ENCODE data around the gene LHX2.
"Not testable (repeated sequence)": the region's sequence is repeated elsewhere in the genome, so short reads cannot be mapped to it uniquely, and the experiment has no call there.

LHX2 gene, protein sequence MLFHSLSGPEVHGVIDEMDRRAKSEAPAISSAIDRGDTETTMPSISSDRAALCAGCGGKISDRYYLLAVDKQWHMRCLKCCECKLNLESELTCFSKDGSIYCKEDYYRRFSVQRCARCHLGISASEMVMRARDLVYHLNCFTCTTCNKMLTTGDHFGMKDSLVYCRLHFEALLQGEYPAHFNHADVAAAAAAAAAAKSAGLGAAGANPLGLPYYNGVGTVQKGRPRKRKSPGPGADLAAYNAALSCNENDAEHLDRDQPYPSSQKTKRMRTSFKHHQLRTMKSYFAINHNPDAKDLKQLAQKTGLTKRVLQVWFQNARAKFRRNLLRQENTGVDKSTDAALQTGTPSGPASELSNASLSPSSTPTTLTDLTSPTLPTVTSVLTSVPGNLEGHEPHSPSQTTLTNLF

DNA sequence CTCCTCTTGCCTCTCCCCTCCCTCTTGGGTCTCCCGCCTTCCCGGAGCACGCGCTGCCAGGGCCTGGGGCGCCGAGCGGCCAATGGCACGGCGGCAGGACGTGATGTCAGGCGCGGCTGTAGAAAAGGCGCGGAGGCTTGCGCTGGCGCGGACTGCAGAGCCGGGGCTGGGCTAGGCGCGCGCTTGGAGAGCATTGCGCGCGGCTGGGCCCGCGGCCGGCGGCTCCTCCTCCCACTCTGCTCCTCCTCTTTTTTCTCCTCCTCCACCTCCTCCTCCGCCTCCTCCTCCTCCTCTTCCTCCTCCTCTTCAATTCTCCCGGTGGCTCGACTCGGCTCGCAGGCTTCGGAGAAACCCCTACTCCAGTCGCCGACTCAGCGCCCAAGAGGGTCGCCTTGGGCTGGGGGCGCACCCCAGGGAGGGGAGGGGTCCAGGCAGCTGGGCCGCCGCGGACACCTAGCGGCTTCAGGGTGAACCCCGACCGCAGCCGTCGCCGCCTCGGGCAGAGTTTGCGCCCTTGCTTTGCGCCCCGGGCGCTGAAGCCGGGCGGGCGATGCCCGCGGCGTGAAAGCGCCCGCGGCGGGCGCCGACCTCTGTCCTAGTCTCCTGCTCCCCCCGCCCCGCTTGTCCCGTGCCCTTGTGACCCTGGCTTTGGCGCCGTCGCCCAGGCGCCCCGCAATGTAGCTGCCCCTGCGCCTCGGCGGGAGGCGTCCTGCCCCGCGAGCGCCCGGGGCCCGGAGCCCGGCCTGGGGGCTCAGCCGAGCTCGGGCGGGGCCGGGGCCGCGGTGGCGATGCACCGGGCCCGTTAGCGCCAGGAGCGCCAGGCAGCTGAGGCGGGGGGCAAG lies at the start of gene LHX2:
TSS of gene LHX2 (plus strand) at position 309 of the 842 bp plus-strand sequence. CDS start 581 bp downstream, outside the sequence.
- DNase-seq (ENCODE audit: low read depth, low spot score): no peak

DNA sequence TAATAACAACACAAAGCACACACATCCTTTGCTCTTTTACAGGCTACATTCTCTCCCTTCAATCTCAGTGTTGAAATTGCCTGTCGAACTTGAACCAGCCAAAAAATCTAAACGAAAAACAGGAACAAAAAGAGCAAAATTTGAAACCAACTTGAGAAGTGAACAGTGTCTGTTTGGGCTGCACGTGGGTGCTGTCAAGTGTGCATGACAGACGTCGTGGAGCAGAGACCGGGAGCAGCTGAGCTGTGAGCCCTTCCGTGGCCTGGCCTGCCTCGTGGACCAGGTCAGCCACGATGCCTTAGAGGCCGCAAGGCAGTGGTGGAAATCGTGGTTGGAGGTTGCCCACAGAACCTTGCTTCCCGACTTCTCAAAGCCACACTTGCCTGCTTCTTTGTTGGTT lies 46.8 kb upstream of the LHX2 start:
- no peak for DNase-seq (ENCODE audit: low read depth, low spot score)

- DNase-seq (ENCODE audit: low read depth, low spot score): no peak
Observed at GRCh38 chr9:123965801-123966686, 45.5 kb upstream of the LHX2 start.

GRCh38 chr9:123967323-123967722 lies 44.2 kb upstream of the LHX2 start:
- no peak for DNase-seq (ENCODE audit: low read depth, low spot score)

DNA sequence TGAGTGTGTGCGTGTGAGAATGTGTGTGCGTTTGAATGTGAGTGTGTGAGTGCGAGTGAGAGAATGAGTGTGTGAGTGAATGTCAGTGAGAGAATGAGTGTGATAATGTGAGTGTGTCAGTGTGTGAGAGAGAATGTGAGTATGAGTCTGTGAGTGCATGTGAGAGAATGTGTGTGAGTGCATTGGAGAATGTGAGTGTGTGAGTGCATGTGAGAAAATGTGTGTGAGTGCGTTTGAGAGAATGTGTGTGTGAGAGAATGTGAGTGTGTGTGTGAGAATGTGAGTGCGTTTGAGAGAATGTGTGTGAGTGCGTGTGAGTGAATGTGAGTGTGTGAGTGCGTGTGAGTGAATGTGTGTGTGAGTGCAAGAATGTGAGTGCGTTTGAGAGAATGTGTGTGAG lies 39.0 kb upstream of the LHX2 start:
- DNase-seq (ENCODE audit: low read depth, low spot score): no peak

- no peak for DNase-seq (ENCODE audit: low read depth, low spot score)
Observed at GRCh38 chr9:123973590-123974223, 37.9 kb upstream of the LHX2 start.

DNA sequence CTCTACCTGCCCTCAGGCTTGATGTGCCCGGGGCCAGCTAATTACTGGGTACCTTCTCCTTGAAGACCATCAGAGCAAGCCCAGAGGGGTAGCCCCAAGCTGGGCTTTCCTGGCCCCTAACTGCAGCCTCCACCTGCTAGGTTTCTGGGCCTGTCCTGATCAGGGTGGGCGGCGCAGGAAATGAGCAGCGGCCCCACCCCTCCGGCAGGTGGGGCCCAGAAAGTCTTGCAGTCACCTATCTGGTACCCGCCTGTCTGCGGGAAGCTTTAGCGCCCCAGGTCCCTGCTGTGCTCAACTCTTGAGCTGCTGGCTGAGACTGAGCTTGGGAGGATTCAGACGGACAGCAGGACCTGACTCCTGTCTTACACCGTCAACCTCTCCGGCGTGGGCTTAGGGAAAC lies 37.1 kb upstream of the LHX2 start:
- DNase-seq (ENCODE audit: low read depth, low spot score): no peak

DNA sequence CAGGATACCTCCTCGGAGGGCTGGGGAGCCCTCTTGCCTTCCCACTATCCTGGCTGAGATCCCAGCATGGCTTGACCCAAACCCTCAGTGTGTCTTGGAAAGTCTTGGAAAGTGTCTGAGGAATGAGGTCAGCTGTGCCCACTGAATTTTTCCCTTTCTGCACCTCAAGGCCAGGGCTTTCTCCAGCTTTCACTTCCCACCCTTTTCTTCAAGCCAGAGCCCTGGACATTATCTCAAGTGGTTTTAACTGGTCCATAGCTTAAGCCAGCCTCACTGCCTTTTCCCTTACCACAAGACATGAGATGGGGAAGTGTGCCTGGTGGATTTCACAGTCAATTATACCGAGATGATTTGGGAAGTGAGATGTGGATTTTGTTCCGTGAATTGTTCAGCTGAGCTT lies 35.7 kb upstream of the LHX2 start:
- no peak for DNase-seq (ENCODE audit: low read depth, low spot score)

GRCh38 chr9:123976579-123976978 lies 35.0 kb upstream of the LHX2 start:
- DNase-seq (ENCODE audit: low read depth, low spot score): not testable (repeated sequence)

DNA sequence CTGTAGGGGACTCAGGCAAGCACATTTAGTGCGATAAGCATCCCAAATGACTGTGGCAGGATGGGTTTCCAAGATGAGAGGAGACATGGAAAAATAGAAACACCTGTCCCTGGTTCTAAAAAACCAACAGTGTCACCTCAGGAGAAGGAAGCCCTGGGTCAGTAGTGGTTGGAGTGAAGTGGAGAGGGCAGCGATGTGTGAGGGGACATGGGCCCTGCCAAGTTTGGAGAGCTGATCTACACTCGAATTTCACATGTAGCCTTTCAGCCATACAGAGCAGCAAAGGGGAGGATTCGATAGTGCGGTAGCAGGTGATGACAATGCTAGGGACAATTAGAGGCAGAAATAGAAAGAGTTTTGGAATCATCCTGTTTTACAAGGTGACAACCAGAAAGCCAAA lies 32.6 kb upstream of the LHX2 start:
- DNase-seq (ENCODE audit: low read depth, low spot score): no peak

DNA sequence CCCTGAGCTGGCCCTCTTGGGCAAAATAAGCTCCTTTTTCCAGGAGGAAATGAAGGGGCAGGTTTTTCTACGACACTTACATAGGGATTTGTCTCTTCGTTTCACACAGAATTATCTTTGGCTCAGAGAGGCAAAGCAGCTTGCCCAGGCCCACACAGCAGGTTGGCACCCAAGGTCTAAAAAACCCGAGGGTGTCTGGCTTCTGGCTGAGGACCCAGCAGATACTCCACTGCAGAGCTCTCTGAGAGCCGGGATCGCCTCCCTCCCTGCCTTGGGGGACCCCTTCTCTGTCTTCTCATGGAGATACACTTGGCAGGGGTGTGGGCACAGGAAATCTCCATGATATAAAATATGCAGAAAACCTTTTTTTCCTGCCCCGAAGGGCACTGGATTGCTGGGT lies 29.0 kb upstream of the LHX2 start:
- DNase-seq (ENCODE audit: low read depth, low spot score): no peak

DNA sequence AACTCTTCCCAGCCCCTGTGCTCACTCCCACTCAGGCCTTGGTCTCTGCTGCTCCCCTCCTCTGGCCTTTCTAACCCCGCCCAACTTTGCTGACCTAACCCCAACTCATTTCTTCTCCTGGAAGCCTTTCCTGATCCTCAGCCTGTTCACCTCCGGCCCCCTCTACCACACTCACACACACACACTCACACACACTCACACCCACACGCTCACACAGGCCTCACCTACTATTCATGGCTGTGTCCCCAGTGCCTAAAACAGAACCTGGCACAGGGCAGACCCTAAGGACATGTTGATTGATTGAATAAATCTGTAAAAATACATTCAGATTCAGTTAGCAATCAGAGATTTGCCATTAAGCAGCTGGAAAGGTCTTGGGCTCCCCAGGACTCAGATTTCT lies 28.5 kb upstream of the LHX2 start:
- DNase-seq (ENCODE audit: low read depth, low spot score): no peak

DNA sequence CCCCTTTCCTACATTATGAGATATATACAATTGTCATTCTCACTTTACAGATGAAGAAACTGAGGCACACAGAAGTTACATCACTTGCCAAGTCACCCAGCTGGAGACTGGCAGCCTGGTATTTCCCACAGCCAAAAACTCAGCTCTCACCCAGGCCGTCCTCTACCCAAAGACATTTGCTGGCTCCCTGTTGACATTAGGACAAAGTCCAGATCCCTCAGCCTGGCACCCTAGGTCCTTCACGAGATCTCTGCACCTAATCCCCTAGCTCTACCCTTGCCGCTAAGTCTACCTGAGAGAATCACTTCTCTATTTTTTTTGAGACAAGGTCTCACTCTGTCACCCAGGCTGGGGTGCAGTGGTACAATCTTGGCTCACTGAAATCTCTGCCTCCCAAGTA lies 26.8 kb upstream of the LHX2 start:
- DNase-seq (ENCODE audit: low read depth, low spot score): no peak

DNA sequence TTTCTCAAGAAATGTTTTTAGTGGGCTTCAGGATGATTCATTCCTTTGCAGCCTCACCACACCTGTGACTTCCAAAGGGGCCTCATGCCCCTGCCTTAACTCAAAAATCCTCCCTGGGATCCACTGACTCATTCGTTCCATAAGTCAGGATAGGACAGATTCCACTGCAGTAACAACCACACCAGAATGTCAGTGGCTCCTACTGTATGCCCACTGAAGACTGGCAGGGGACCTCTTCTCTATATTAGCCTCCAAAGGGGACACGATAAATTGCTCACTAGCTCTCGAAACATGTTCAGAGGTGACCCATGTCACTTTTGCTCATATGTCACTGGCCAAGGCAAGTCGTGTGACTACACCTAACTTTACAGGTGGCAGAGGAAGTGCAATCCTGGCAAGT lies 25.7 kb upstream of the LHX2 start:
- no peak for DNase-seq (ENCODE audit: low read depth, low spot score)

DNA sequence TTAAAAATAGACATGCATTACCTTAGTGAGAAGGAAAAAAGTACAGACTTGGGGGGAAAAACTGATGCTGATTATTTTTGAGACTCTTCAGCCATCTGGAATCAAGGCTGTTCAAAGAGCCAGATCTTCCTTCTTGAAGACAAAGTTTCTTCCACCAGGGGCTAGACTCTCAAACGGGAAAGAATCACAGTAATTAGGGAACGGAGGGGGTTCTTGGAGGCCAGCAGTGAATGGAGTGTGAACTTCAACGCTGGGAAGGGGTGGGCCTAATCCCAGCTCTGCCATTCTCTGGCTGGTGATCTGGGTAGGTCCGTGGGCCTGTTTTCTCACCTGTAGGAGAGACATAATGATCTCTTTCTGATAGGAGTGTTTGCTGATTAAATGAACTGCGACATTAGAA lies 21.1 kb upstream of the LHX2 start:
- no peak for DNase-seq (ENCODE audit: low read depth, low spot score)

DNA sequence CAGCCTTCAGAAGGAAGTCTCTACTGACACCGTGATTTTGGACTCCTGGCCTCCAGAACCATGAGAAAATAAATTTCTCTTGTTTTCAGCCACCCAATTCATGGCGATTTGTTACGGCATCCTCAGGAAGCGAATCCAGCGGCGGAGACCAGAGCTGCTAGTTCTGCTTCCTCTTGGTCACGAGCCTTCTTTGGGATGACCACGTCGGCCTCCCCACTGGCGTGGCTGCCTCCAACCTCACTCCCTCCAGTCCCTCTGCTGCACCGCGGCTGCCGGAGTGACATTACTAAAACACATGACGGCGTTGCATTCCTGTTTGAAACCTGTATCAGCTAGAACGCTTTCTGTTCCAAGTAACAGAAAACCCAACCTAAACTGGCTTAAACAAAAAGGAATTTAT lies 18.9 kb upstream of the LHX2 start:
- DNase-seq (ENCODE audit: low read depth, low spot score): not testable (repeated sequence)

GRCh38 chr9:123996731-123997421 lies 14.7 kb upstream of the LHX2 start:
- DNase-seq (ENCODE audit: low read depth, low spot score): no peak

- DNase-seq (ENCODE audit: low read depth, low spot score): no peak
Observed at GRCh38 chr9:123997665-123998277, 13.8 kb upstream of the LHX2 start.

DNA sequence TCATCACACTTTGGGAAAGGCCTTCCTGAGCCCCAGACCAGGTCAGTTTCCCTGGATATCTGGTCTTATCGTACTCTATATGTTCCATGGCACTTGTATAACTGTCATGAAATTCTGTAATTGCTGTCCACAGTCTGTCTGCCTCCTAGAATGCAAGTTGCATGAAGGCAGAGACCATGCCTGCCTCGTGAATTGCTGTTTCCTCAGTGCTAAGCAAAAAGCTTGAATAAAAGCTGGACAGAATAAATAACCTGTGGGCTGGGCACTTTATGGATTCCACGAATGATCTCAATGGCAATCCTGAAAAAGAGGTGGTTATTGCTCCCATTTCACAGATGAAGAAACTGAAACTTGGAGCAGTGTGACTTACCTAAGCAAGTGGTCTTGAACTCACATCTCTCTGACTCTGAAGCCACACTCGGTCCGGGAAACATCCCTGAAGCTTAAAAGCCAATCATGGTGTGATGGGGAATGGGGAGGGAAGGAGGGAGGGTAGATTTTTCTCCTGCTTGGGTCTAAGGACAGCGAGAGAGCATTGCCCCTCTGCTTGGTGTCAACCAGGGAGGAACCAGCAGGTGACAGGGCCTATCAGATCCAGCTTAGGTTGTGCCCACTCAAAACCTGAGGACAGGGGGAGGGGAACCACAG lies 13.2 kb upstream of the LHX2 start:
- DNase-seq (ENCODE audit: low read depth, low spot score): no peak
